HG03439 (cell line): ENCODE measurements around the gene RGS19.

Experiments
- ATAC-seq: cut with Tn5 transposase; IDR thresholded peaks from one replicate; pipeline ENCODE4 v1.9.1; 2021; ENCODE audit warnings: mild to moderate bottlenecking, moderate library complexity; ENCODE audit not compliant: unreplicated experiment

The RGS19 gene

GRCh38 chr20:64050261-64051032 lies 28.9 kb downstream of the RGS19 start:
- no peak for ATAC-seq

- ATAC-seq: no peak
Observed at GRCh38 chr20:64049878-64050260, 29.4 kb downstream of the RGS19 start.

- no peak for ATAC-seq
Observed at GRCh38 chr20:64049060-64049877, 30.0 kb downstream of the RGS19 start, which contains the start of gene SOX18. SOX18 (minus strand) TSS chr20:64049639; CDS start chr20:64049516, 123 bp downstream.

- no peak for ATAC-seq
Observed at GRCh38 chr20:64048402-64049044, 30.8 kb downstream of the RGS19 start.

GRCh38 chr20:64047968-64048401 lies 31.3 kb downstream of the RGS19 start:
- ATAC-seq: no peak

- no peak for ATAC-seq
Observed at GRCh38 chr20:64047046-64047389, 32.3 kb downstream of the RGS19 start.

GRCh38 chr20:64045346-64046011 lies 33.8 kb downstream of the RGS19 start:
- no peak for ATAC-seq

- ATAC-seq: no peak
Observed at GRCh38 chr20:64044484-64045247, 34.7 kb downstream of the RGS19 start.

GRCh38 chr20:64043768-64044167 lies 35.5 kb downstream of the RGS19 start:
- no peak for ATAC-seq

GRCh38 chr20:64042054-64042781 lies 37.1 kb downstream of the RGS19 start:
- no peak for ATAC-seq

- ATAC-seq: no peak
Observed at GRCh38 chr20:64041781-64042053, 37.6 kb downstream of the RGS19 start.

GRCh38 chr20:64041040-64041780 lies 38.1 kb downstream of the RGS19 start:
- ATAC-seq: no peak

- ATAC-seq: no peak
Observed at GRCh38 chr20:64040231-64041039, 38.9 kb downstream of the RGS19 start.

- ATAC-seq: no peak
Observed at GRCh38 chr20:64039293-64040160, 39.8 kb downstream of the RGS19 start.

GRCh38 chr20:64038565-64039292 lies 40.6 kb downstream of the RGS19 start:
- peak; percentile 42 for ATAC-seq

GRCh38 chr20:64038224-64038564 lies 41.1 kb downstream of the RGS19 start:
- ATAC-seq: peak; percentile 15
